Lower lobe of right lung (tissue), 2 donors: Measurements from ENCODE around the gene MGAT1. TPM values are rescaled to one million over a fixed set of nuclear protein-coding genes. Genes with fewer than 3 reads are reported as not detected.

ENCODE experiments used
- ATAC-seq, 2 donors: fragments of 200-7000 bp; cut with Tn5 transposase; one replicate each; pipeline ENCODE4 v1.9.1; 2020 to 2022; ENCODE audit warnings: mild to moderate bottlenecking in 2 of 2, moderate library complexity in 2 of 2
- DNase-seq: peaks from one replicate; pipeline ENCODE4 v3.0.0-alpha.2; 2020
- H3K27ac ChIP-seq: fragments of 200-600 bp; one replicate; pipeline ENCODE4 v1.8.0; 2022
- H3K27me3 ChIP-seq: fragments of 200-600 bp; one replicate; pipeline ENCODE4 v1.8.0; 2022; ENCODE audit warnings: low read depth
- H3K36me3 ChIP-seq: fragments of 200-600 bp; one replicate; pipeline ENCODE4 v1.8.0; 2022; ENCODE audit warnings: mild to moderate bottlenecking
- H3K4me1 ChIP-seq: fragments of 200-600 bp; one replicate; pipeline ENCODE4 v1.8.0; 2022
- H3K4me3 ChIP-seq: fragments of 200-600 bp; one replicate; pipeline ENCODE4 v1.8.0; 2022; ENCODE audit warnings: mild to moderate bottlenecking
- H3K9me3 ChIP-seq: fragments of 200-600 bp; one replicate; pipeline ENCODE4 v1.8.0; 2022
- intact Hi-C: fragments of 100-400 bp; cut with DNase I; formaldehyde crosslinking; loops from one replicate; pipeline ENCODE4 v1.11.0; 2022
- total RNA-seq: library from RNA; stranded (reverse); fragmentation: NEBNext Ultra II Directional; extraction: Animal tissue kit (Norgen Biotek cat#: 25700); gene quantifications from one replicate; pipeline ENCODE4 v1.2.1, GENCODE V29; 2021
- TF ChIP-seq, protein P1 (sequence below): fragments of 200-600 bp; IDR thresholded peaks from one replicate; pipeline ENCODE4 v1.8.0; 2022; ENCODE audit warnings: antibody characterized with exemption, mild to moderate bottlenecking
- donor health status: DM: no; HTN: yes; CAD: no; lungs with severe emphysema.

Gene MGAT1
- total RNA-seq, 1 donor from 2014 or later, result 241 TPM

DNA sequence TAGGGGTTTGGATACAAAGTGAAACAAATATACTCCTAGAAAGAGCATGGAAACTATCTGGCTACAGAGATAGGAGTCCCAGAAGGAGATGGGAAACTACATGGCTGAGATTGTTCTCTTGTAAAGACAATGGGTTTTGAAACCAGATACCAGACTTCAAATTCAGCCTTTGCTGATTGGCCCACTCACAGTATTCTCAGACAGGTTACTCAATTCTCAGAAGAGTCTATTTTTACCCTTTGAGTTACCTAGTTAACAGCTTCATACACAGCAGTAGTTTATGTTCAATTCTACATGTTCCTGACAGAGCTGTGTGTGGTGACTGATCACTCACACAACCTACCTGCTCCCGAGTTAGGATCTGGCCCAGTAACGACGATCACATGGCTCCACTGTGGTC lies 44.4 kb upstream of the MGAT1 start:
- Histone ChIP-seq H3K27me3 (no peaks in the 10 kb centered on the region), H3K27ac (no peak overlapping the region), H3K4me1 (no peaks in the 10 kb centered on the region), H3K9me3 (peaks cover 9% of the 10 kb centered on the region), H3K4me3 (no peak overlapping the region), H3K36me3 (peaks cover 28% of the 10 kb centered on the region)
- intact Hi-C loops, result no loop called here
- DNase-seq (no peak), ATAC-seq (no peak)
- TF ChIP-seq, protein P1, sequence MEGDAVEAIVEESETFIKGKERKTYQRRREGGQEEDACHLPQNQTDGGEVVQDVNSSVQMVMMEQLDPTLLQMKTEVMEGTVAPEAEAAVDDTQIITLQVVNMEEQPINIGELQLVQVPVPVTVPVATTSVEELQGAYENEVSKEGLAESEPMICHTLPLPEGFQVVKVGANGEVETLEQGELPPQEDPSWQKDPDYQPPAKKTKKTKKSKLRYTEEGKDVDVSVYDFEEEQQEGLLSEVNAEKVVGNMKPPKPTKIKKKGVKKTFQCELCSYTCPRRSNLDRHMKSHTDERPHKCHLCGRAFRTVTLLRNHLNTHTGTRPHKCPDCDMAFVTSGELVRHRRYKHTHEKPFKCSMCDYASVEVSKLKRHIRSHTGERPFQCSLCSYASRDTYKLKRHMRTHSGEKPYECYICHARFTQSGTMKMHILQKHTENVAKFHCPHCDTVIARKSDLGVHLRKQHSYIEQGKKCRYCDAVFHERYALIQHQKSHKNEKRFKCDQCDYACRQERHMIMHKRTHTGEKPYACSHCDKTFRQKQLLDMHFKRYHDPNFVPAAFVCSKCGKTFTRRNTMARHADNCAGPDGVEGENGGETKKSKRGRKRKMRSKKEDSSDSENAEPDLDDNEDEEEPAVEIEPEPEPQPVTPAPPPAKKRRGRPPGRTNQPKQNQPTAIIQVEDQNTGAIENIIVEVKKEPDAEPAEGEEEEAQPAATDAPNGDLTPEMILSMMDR, result no peak

DNA sequence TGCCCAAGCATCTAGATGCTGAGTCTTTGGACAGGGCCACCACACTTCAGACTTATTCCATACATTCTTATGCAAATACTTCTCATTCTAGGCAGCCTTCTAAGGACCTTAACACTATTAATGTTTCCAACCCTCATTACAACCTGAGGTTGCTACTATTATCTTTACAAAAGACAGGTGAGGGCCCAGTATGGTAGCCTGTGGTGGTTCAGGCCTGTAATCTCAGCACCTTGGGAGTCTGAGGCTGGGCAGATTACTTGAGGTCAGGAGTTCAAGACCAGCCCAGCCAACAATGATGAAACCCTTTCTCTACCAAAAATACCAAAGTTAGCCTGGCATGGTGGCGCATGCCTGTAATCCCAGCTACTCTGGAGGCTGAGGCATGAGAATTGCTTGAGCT lies 42.3 kb upstream of the MGAT1 start:
- no peak for DNase-seq
- H3K9me3 ChIP-seq, result no peaks in the 10 kb centered on the region
- intact Hi-C loops, result no loop called here
- TF ChIP-seq, protein P1, result no peak
- H3K36me3 ChIP-seq, result peaks cover 13% of the 10 kb centered on the region
- H3K27ac ChIP-seq, result no peak overlapping the region
- H3K27me3 ChIP-seq, result no peaks in the 10 kb centered on the region
- no peak overlapping the region for H3K4me3 ChIP-seq
- H3K4me1 ChIP-seq, result no peaks in the 10 kb centered on the region
- no peak for ATAC-seq

DNA sequence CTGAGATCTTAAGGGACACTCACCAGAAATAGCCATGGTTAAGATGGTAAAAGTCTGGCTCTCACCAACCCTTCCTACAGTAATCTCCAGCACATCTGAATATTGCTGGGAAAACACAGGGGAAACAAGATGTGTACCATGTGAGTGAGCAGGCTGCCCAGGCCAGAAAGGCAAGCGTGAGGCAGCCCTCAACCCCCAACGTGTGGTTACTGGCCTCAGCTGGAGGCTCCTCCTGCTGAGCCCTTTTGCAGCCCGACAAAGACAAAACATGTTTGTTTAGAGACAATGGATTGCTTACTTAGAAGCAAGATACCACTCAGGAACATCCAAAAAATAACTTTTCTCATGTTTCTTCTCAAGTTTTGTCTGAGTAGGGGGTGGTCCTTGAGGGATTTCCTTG lies 41.8 kb upstream of the MGAT1 start:
- TF ChIP-seq, protein P1, result no peak
- intact Hi-C loops, result no loop called here
- ATAC-seq (no peak), DNase-seq (no peak)
- no peaks in the 10 kb centered on the region for H3K27me3 ChIP-seq
- H3K9me3 ChIP-seq, result no peaks in the 10 kb centered on the region
- no peaks in the 10 kb centered on the region for H3K4me1 ChIP-seq
- no peak overlapping the region for H3K27ac ChIP-seq
- no peak overlapping the region for H3K4me3 ChIP-seq
- H3K36me3 ChIP-seq, result peaks cover 9% of the 10 kb centered on the region

DNA sequence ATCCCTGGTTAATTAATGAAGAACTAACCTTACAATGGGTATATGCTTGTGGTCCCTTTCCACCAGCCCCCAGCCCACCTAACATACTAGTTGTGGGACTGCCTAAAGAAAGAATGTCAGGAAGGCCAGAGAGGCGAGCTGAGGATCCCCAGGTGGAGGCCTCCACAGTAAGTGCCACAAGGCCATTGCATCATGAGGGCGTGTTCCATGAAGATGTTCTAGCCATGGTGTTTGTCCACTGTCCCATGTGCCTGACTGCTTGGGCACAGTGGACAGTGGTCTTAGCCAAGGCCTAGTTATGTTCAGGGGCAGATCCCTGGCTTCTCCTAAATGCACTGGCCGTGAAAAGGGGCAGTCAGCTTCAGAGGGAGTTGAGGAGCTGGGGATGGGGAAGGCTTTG lies 37.3 kb upstream of the MGAT1 start:
- TF ChIP-seq, protein P1, result no peak
- H3K36me3 ChIP-seq, result peaks cover 32% of the 10 kb centered on the region
- H3K27me3 ChIP-seq, result no peaks in the 10 kb centered on the region
- H3K4me3 ChIP-seq, result no peak overlapping the region
- DNase-seq (no peak), ATAC-seq (no peak)
- H3K4me1 ChIP-seq, result no peaks in the 10 kb centered on the region
- H3K27ac ChIP-seq, result no peak overlapping the region
- H3K9me3 ChIP-seq, result no peaks in the 10 kb centered on the region
- intact Hi-C loops, result no loop called here

DNA sequence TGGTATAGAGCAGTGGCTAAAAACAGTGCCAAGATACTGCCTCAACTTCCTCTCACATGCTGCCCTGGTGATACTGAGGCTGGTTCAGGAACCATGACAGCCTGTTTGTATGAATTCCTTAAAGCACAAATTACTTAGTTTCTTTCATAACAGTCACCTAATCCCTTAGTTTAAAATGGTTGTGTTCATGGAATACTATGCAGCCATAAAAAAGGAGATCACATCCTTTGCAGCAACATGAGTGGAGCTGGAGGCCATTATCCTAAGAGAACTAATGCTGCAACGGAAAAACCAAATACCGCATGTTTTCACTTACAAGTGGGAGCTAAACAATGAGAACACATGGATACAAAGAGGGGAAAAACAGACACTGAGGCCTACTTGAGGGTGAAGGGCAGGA lies 36.6 kb upstream of the MGAT1 start:
- H3K4me3 ChIP-seq, result no peak overlapping the region
- H3K9me3 ChIP-seq, result no peaks in the 10 kb centered on the region
- H3K4me1 ChIP-seq, result no peaks in the 10 kb centered on the region
- TF ChIP-seq, protein P1, result no peak
- no peak for ATAC-seq
- H3K27me3 ChIP-seq, result no peaks in the 10 kb centered on the region
- DNase-seq, result no peak
- peaks cover 38% of the 10 kb centered on the region for H3K36me3 ChIP-seq
- intact Hi-C loops, result no loop called here
- no peak overlapping the region for H3K27ac ChIP-seq

DNA sequence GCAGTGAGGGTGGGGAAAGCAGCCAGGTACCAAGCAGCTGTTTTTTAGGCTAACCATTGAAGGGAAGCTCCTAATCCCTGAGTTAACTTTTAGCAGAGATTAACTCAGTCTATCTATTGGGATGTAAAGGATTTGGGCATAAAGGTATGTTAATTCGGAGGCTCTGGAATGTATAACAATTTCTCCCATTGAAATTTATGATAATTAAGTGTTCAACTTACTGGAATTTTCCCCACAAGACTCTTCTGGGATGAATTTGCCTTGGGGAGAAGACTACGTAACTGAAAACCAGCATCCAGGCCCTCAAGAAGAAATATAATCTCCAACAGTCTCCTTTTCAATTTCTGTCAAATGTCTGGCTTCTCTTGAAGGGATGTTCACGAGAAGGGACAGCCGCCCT lies 34.9 kb upstream of the MGAT1 start:
- TF ChIP-seq, protein P1, result no peak
- H3K4me1 ChIP-seq, result peaks cover 11% of the 10 kb centered on the region
- H3K27me3 ChIP-seq, result no peaks in the 10 kb centered on the region
- H3K36me3 ChIP-seq, result peaks cover 38% of the 10 kb centered on the region
- ATAC-seq, result no peak
- no peak overlapping the region for H3K4me3 ChIP-seq
- no peak for DNase-seq
- H3K27ac ChIP-seq, result no peak overlapping the region
- intact Hi-C loops, result no loop called here
- no peaks in the 10 kb centered on the region for H3K9me3 ChIP-seq
